Testis (tissue), 5 donors: ENCODE measurements around the gene HSP90B1. TPM values are rescaled to one million over a fixed set of nuclear protein-coding genes. Genes with fewer than 3 reads are reported as not detected.

Experiments used
- DNase-seq: peaks from one replicate; pipeline ENCODE4 v3.0.0-alpha.2; 2019
- H3K27ac ChIP-seq, 2 donors: fragments of 200-600 bp; sonication (generic); one replicate each; pipeline ENCODE4 v1.5.1; 2019
- H3K27me3 ChIP-seq: fragments of 200-600 bp; sonication (generic); one replicate; pipeline ENCODE4 v1.5.1; 2019
- H3K36me3 ChIP-seq: fragments of 200-600 bp; sonication (generic); one replicate; pipeline ENCODE4 v1.5.1; 2017; ENCODE audit warnings: low read depth; ENCODE audit errors: missing control alignments
- H3K4me1 ChIP-seq: fragments of 200-600 bp; sonication (generic); one replicate; pipeline ENCODE4 v1.5.1; 2019
- H3K4me3 ChIP-seq, 2 donors: fragments of 200-600 bp; sonication (generic); one replicate each; pipeline ENCODE4 v1.5.1; 2017 to 2019
- H3K9me3 ChIP-seq: fragments of 200-600 bp; sonication (generic); one replicate; pipeline ENCODE4 v1.5.1; 2017
- POLR2A ChIP-seq: fragments of 450-650 bp; IDR thresholded peaks from one replicate; pipeline ENCODE4 v1.6.1; 2017; ENCODE audit warnings: antibody characterized with exemption, mild to moderate bottlenecking, moderate library complexity
- WGBS, 2 donors: methylation state at CpG; one replicate each; pipeline ENCODE4 v1.1.5; 2018; 5-methylcytosine and 5-hydroxymethylcytosine counted together
- intact Hi-C: fragments of 100-400 bp; cut with DNase I; formaldehyde crosslinking; loops from one replicate; pipeline ENCODE4 v1.15.1; 2023; ENCODE audit warnings: low total_unique reads
- long read RNA-seq, 2 donors: transcript quantifications; one replicate each; lab custom pipeline, GENCODE V29; 2026
- polyA plus RNA-seq: library from polyadenylated mRNA; stranded (reverse); fragments of 350-450 nt; fragmentation: Illumina TruSeq; extraction: RNeasy Lipid Tissue Mini Kit (QIAGEN cat#74804); gene quantifications from one replicate; pipeline ENCODE4 v1.2.3, GENCODE V29; 2014; ENCODE audit warnings: low read depth, low replicate concordance; ENCODE audit not compliant: insufficient read depth
- total RNA-seq, 2 donors: library from RNA; depleted of rRNA; stranded (reverse); fragments of >200 nt; gene quantifications; one replicate each; pipeline ENCODE4 v1.2.3, GENCODE V29; 2016
- TF ChIP-seq, protein P1 (sequence below), 3 experiments: fragments of 450-650 bp in 2 of 3; fragments of 200-600 bp in 1 of 3; sonication (generic) in 1 of 3; IDR thresholded peaks; one replicate each; pipeline ENCODE4 v1.5.1; 2016 to 2019; ENCODE audit warnings: antibody characterized with exemption in 3 of 3, mild to moderate bottlenecking in 2 of 3, moderate library complexity in 1 of 3

Gene HSP90B1
- total RNA-seq (100 to 1,000 TPM; 257 to 259 TPM), polyA plus RNA-seq (265 TPM)
- long read RNA-seq, donor 1, transcript HSP90B1-201 (18 exons, 2,858 nt), result major isoform, 51 of 461 reads
- long read RNA-seq, donor 1, transcript HSP90B1-204 (2 exons, 839 nt), result minor isoform, 9 of 461 reads
- long read RNA-seq, donor 1, partial matches to known transcripts, result 361 of 461 reads
- long read RNA-seq, donor 1, other reads (novel, unspliced or antisense), result 40 of 461 reads
- long read RNA-seq, donor 2, transcript HSP90B1-201 (18 exons, 2,858 nt), result major isoform, 27 of 230 reads
- long read RNA-seq, donor 2, transcript HSP90B1-204 (2 exons, 839 nt), result minor isoform, 7 of 230 reads
- long read RNA-seq, donor 2, partial matches to known transcripts, result 184 of 230 reads
- long read RNA-seq, donor 2, other reads (novel, unspliced or antisense), result 11 of 230 reads

DNA sequence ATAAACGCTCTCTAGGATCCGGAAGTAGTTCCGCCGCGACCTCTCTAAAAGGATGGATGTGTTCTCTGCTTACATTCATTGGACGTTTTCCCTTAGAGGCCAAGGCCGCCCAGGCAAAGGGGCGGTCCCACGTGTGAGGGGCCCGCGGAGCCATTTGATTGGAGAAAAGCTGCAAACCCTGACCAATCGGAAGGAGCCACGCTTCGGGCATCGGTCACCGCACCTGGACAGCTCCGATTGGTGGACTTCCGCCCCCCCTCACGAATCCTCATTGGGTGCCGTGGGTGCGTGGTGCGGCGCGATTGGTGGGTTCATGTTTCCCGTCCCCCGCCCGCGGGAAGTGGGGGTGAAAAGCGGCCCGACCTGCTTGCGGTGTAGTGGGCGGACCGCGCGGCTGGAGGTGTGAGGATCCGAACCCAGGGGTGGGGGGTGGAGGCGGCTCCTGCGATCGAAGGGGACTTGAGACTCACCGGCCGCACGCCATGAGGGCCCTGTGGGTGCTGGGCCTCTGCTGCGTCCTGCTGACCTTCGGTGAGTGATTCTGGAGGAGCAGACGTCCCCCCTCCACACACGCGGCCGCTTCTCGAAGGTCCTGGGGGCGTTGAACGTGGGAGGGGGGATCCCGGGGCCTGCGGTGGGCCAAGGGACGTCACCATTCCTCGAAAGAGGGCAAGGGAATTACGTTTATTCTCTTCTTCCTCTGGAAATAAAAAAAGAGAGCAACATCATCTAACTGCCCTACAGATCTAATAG is at the start of gene HSP90B1:
TSS of gene HSP90B1 (plus strand) at position 377 of the 753 bp plus-strand sequence. CDS start at position 483, 106 bp downstream.
- H3K4me3 ChIP-seq, result peak within 1 kb of the TSS; percentile 66 to 77
- no peaks in the 10 kb centered on the region for H3K27me3 ChIP-seq
- peak within 1 kb of the TSS; percentile 81 to 91 for H3K27ac ChIP-seq
- peak; percentile 100 for DNase-seq
- peaks cover 25% of the 10 kb centered on the region for H3K4me1 ChIP-seq
- no peaks in the 10 kb centered on the region for H3K9me3 ChIP-seq
- intact Hi-C loops, result no loop called here
- TF ChIP-seq POLR2A, result peak; percentile 51
- TF ChIP-seq, protein P1, sequence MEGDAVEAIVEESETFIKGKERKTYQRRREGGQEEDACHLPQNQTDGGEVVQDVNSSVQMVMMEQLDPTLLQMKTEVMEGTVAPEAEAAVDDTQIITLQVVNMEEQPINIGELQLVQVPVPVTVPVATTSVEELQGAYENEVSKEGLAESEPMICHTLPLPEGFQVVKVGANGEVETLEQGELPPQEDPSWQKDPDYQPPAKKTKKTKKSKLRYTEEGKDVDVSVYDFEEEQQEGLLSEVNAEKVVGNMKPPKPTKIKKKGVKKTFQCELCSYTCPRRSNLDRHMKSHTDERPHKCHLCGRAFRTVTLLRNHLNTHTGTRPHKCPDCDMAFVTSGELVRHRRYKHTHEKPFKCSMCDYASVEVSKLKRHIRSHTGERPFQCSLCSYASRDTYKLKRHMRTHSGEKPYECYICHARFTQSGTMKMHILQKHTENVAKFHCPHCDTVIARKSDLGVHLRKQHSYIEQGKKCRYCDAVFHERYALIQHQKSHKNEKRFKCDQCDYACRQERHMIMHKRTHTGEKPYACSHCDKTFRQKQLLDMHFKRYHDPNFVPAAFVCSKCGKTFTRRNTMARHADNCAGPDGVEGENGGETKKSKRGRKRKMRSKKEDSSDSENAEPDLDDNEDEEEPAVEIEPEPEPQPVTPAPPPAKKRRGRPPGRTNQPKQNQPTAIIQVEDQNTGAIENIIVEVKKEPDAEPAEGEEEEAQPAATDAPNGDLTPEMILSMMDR (IDR thresholded peaks at IDR 0.05), result no peak
- no peaks in the 10 kb centered on the region for H3K36me3 ChIP-seq
- 0 to 2% methylated on average over 11 to 55 of the region's 56 CpGs for WGBS, 2 donors

- H3K27me3 ChIP-seq, result no peaks in the 10 kb centered on the region
- intact Hi-C loops, result no loop called here
- H3K27ac ChIP-seq, result no peak overlapping the region
- no peaks in the 10 kb centered on the region for H3K36me3 ChIP-seq
- H3K4me3 ChIP-seq, result no peak overlapping the region
- TF ChIP-seq POLR2A, result no peak
- TF ChIP-seq, protein P1 (IDR thresholded peaks at IDR 0.05), result no peak
- WGBS, 2 donors, result 80 to 86% methylated on average over 2 of the region's 2 CpGs
- H3K9me3 ChIP-seq, result no peaks in the 10 kb centered on the region
- H3K4me1 ChIP-seq, result no peaks in the 10 kb centered on the region
- DNase-seq, result no peak
Observed at GRCh38 chr12:103881261-103881660, 48.9 kb upstream of the HSP90B1 start.

GRCh38 chr12:103882861-103883596 is 47.2 kb upstream of the HSP90B1 start:
- TF ChIP-seq, protein P1 (IDR thresholded peaks at IDR 0.05), result no peak
- TF ChIP-seq POLR2A, result no peak

DNA sequence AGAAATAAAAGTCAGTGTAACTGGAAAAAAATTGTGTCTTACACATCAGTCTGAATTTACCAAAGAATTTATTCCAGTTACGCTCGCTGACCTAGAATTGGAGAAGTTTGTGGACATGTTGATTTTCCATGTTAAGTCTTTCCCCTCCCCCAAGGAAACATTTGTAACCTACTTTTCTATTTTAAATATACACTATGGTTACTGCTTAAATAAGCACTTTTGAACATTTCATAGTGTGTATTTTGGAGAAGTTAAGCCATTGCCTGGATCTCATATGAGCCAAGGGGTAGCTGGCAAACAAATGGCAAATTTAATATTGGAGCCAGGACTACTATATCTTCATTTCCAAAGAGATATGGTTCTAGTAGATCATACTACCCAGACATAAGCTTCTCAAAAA is 46.3 kb upstream of the HSP90B1 start:
- Histone ChIP-seq H3K27ac (no peak overlapping the region), H3K4me1 (no peaks in the 10 kb centered on the region), H3K27me3 (no peaks in the 10 kb centered on the region), H3K9me3 (no peaks in the 10 kb centered on the region), H3K36me3 (no peaks in the 10 kb centered on the region), H3K4me3 (no peak overlapping the region)
- intact Hi-C loops, result no loop called here
- TF ChIP-seq, protein P1 (IDR thresholded peaks at IDR 0.05), result no peak
- TF ChIP-seq POLR2A, result no peak
- WGBS, 2 donors, result 85 to 89% methylated on average over 2 of the region's 2 CpGs
- DNase-seq, result no peak

More at GRCh38 chr12:103882861-103883596, 47.2 kb upstream of the HSP90B1 start:
- WGBS, 2 donors, result 50 to 56% methylated on average over 2 of the region's 2 CpGs
- no peak for DNase-seq
- H3K27me3 ChIP-seq, result no peaks in the 10 kb centered on the region
- no peak overlapping the region for H3K4me3 ChIP-seq
- no peaks in the 10 kb centered on the region for H3K4me1 ChIP-seq
- intact Hi-C loops, result no loop called here
- H3K36me3 ChIP-seq, result no peaks in the 10 kb centered on the region
- no peak overlapping the region for H3K27ac ChIP-seq
- H3K9me3 ChIP-seq, result no peaks in the 10 kb centered on the region
